Endodermal cell (in vitro differentiated cells): ENCODE results near the gene ZFYVE21. TPM values are rescaled to one million over a fixed set of nuclear protein-coding genes. Genes with fewer than 3 reads are reported as not detected.

ENCODE experiments used
- DNase-seq: peaks from one replicate; pipeline ENCODE4 v3.0.0-alpha.2; 2017
- H3K27ac ChIP-seq: 2 replicates; pipeline ENCODE4 v1.5.1; 2013; ENCODE audit warnings: mild to moderate bottlenecking, low read depth, low read length, moderate library complexity
- H3K27me3 ChIP-seq: 2 replicates; pipeline ENCODE4 v1.6.1; 2013; ENCODE audit warnings: mild to moderate bottlenecking, low read length, moderate library complexity; ENCODE audit not compliant: insufficient read depth, control insufficient read depth, poor library complexity, severe bottlenecking
- H3K36me3 ChIP-seq: 2 replicates; pipeline ENCODE4 v1.7.0; 2013; ENCODE audit warnings: mild to moderate bottlenecking, low read length, moderate library complexity; ENCODE audit not compliant: control insufficient read depth, insufficient read depth
- H3K4me1 ChIP-seq: one replicate; pipeline ENCODE4 v1.7.0; 2013; ENCODE audit warnings: low read length; ENCODE audit not compliant: control insufficient read depth, insufficient read depth
- H3K4me3 ChIP-seq: 2 replicates; pipeline ENCODE4 v1.5.1; 2013; ENCODE audit warnings: mild to moderate bottlenecking, low read length, moderate library complexity
- H3K9ac ChIP-seq: 2 replicates; pipeline ENCODE4 v1.6.1; 2013; ENCODE audit warnings: mild to moderate bottlenecking, low read length, moderate library complexity; ENCODE audit not compliant: poor library complexity, severe bottlenecking; ENCODE audit errors: extremely low read depth
- H3K9me3 ChIP-seq: 2 replicates; pipeline ENCODE4 v1.6.1; 2013; ENCODE audit warnings: mild to moderate bottlenecking, low read length, moderate library complexity; ENCODE audit not compliant: control insufficient read depth
- H3K27ac Mint-ChIP-seq: 2 replicates; pipeline ENCODE4 v1.8.0; 2020; ENCODE audit warnings: mixed read lengths
- H3K27me3 Mint-ChIP-seq: 2 replicates; pipeline ENCODE4 v1.8.0; 2021; ENCODE audit warnings: mild to moderate bottlenecking, mixed read lengths; ENCODE audit not compliant: insufficient read depth
- H3K36me3 Mint-ChIP-seq: 2 replicates; pipeline ENCODE4 v1.8.0; 2020; ENCODE audit warnings: low read depth, mixed read lengths
- H3K4me1 Mint-ChIP-seq: 2 replicates; pipeline ENCODE4 v1.8.0; 2020; ENCODE audit warnings: mixed read lengths
- H3K4me3 Mint-ChIP-seq: 2 replicates; pipeline ENCODE4 v1.8.0; 2020; ENCODE audit warnings: mild to moderate bottlenecking, moderate library complexity, mixed read lengths
- H3K9me3 Mint-ChIP-seq: 2 replicates; pipeline ENCODE4 v1.8.0; 2020; ENCODE audit warnings: mild to moderate bottlenecking, mixed read lengths
- WGBS, 2 experiments: methylation state at CpG; one replicate each; pipeline versions ENCODE4 v1.1.5 to v1.1.7; 2013; ENCODE audit warnings: missing lambda C conversion rate in 2 of 2, mixed read lengths in 1 of 2; ENCODE audit not compliant: insufficient coverage in 1 of 2, insufficient read length in 1 of 2; 5-methylcytosine and 5-hydroxymethylcytosine counted together
- total RNA-seq, 2 donors: library from RNA; stranded (reverse); fragmentation: NEBNext Ultra II Directional in 1 of 2; extraction: Animal tissue kit (Norgen Biotek cat#: 25700) in 1 of 2; gene quantifications; 2 replicates in 1 of 2; 3 replicates in 1 of 2; pipeline ENCODE4 v1.2.1, GENCODE V29; 2021
- TF ChIP-seq, protein P1 (sequence below): fragments of 200-600 bp; sonication (generic); conservative IDR thresholded peaks from 2 replicates; pipeline ENCODE4 v1.5.0; 2021; ENCODE audit warnings: antibody characterized with exemption, mild to moderate bottlenecking

Gene ZFYVE21
- total RNA-seq, 2 donors from 2014 or later: 42.5 to 55.6 TPM

DNA sequence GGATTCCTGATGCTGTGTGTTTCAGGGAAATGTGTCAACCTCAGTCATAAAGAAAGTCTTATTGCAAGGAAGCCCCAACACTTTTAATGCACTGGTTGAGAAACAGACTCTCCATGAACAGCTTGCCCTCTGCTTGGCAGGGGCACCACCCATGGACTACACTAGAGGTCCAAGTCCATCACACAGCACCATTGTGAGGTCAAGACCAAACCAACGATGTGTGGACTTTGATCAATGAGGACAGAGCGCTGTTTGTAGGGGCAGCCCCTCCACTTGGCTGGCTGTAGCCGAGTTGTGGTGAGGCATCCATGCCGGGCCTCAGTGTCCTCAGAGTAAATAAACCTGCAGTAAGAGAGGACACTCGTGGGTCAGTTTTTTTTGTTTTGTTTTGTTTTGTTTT is 29.8 kb downstream of the ZFYVE21 start:
- Histone ChIP-seq H3K9ac (no peak overlapping the region), H3K27me3 (no peaks in the 10 kb centered on the region), H3K9me3 (no peaks in the 10 kb centered on the region), H3K27ac (no peak overlapping the region), H3K36me3 (peaks cover 5% of the 10 kb centered on the region), H3K4me3 (no peak overlapping the region), H3K4me1 (no peaks in the 10 kb centered on the region)
- TF ChIP-seq, protein P1, sequence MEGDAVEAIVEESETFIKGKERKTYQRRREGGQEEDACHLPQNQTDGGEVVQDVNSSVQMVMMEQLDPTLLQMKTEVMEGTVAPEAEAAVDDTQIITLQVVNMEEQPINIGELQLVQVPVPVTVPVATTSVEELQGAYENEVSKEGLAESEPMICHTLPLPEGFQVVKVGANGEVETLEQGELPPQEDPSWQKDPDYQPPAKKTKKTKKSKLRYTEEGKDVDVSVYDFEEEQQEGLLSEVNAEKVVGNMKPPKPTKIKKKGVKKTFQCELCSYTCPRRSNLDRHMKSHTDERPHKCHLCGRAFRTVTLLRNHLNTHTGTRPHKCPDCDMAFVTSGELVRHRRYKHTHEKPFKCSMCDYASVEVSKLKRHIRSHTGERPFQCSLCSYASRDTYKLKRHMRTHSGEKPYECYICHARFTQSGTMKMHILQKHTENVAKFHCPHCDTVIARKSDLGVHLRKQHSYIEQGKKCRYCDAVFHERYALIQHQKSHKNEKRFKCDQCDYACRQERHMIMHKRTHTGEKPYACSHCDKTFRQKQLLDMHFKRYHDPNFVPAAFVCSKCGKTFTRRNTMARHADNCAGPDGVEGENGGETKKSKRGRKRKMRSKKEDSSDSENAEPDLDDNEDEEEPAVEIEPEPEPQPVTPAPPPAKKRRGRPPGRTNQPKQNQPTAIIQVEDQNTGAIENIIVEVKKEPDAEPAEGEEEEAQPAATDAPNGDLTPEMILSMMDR: no peak
- no peaks in the 10 kb centered on the region for H3K9me3 Mint-ChIP-seq
- WGBS, 2 experiments: 90 to 94% methylated on average over 4 to 5 of the region's 5 CpGs
- H3K36me3 Mint-ChIP-seq: peaks cover 19% of the 10 kb centered on the region
- H3K4me1 Mint-ChIP-seq: peaks cover 8% of the 10 kb centered on the region
- H3K27me3 Mint-ChIP-seq: no peaks in the 10 kb centered on the region
- DNase-seq: peak; percentile 26
- no peak overlapping the region for H3K27ac Mint-ChIP-seq
- H3K4me3 Mint-ChIP-seq: no peak overlapping the region

DNA sequence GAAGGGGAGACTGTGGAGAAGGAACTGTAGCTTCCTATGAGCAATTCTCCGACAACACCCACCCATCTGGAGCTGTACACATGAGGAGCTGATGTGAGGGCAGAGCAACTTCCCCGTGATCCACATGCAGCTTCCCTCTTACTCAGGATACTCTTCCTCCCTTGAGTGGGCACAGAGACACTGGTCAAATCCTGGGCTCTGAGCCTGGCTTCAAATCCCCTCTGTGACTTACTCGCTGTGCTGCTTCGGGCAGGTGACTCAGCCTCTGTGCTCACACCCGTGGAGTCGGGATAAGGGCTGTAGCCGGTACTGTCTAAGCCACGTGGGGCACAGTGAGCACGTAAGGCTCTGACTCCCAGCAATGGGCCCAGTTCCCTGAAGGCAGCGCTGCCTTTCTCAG is 31.1 kb downstream of the ZFYVE21 start:
- Histone ChIP-seq H3K4me3 (no peak overlapping the region), H3K27ac (no peak overlapping the region), H3K9me3 (no peaks in the 10 kb centered on the region), H3K27me3 (no peaks in the 10 kb centered on the region), H3K36me3 (peaks cover 3% of the 10 kb centered on the region), H3K4me1 (no peaks in the 10 kb centered on the region), H3K9ac (no peak overlapping the region)
- TF ChIP-seq, protein P1: no peak
- peaks cover 8% of the 10 kb centered on the region for H3K4me1 Mint-ChIP-seq
- DNase-seq: peak; percentile 41
- no peaks in the 10 kb centered on the region for H3K9me3 Mint-ChIP-seq
- WGBS, 2 experiments: 92 to 93% methylated on average over 9 to 10 of the region's 10 CpGs
- peaks cover 8% of the 10 kb centered on the region for H3K36me3 Mint-ChIP-seq
- no peaks in the 10 kb centered on the region for H3K27me3 Mint-ChIP-seq
- peak overlapping the region; percentile 44 for H3K27ac Mint-ChIP-seq
- H3K4me3 Mint-ChIP-seq: no peak overlapping the region

DNA sequence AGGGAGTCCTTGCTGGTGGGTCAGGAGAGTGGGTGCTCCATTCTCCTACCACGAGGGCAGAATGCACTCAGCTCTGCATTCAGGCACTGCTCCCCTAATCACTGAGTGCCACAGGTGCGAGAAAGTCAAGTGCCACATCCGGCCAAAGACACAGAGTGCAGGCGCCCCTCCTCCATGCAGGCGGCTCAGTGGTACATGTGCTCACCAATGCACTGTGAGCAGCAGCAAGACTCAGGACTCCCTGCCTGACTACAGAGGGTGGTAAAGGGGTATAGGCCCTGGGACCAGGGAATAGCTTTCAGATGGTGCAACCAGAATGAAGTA is 32.9 kb downstream of the ZFYVE21 start:
- no peak for DNase-seq
- WGBS, 2 experiments: 92% methylated on average over 5 of the region's 5 CpGs
- Histone ChIP-seq H3K9me3 (no peaks in the 10 kb centered on the region), H3K36me3 (peaks cover 7% of the 10 kb centered on the region), H3K27ac (no peak overlapping the region), H3K27me3 (no peaks in the 10 kb centered on the region), H3K9ac (no peak overlapping the region), H3K4me3 (no peak overlapping the region), H3K4me1 (no peaks in the 10 kb centered on the region)
- H3K4me3 Mint-ChIP-seq: no peak overlapping the region
- no peak overlapping the region for H3K27ac Mint-ChIP-seq
- TF ChIP-seq, protein P1: no peak
- no peaks in the 10 kb centered on the region for H3K27me3 Mint-ChIP-seq
- H3K36me3 Mint-ChIP-seq: peaks cover 8% of the 10 kb centered on the region
- no peaks in the 10 kb centered on the region for H3K9me3 Mint-ChIP-seq
- peaks cover 7% of the 10 kb centered on the region for H3K4me1 Mint-ChIP-seq
